Neural crest cell (in vitro differentiated cells): ENCODE data around the gene SCG2. TPM values are rescaled to one million over a fixed set of nuclear protein-coding genes. Genes with fewer than 3 reads are reported as not detected.
"Not testable (repeated sequence)": the region's sequence is repeated elsewhere in the genome, so short reads cannot be mapped to it uniquely, and the experiment has no call there.

ENCODE experiments used
- DNase-seq: peaks from one replicate; pipeline ENCODE4 v3.0.0; 2021; ENCODE audit warnings: low read depth, mixed read lengths, low spot score
- H3K27ac Mint-ChIP-seq: one replicate; pipeline ENCODE4 v1.8.0; 2021; ENCODE audit warnings: mild to moderate bottlenecking, mixed read lengths; ENCODE audit not compliant: unreplicated experiment
- H3K27me3 Mint-ChIP-seq: 2 replicates; pipeline ENCODE4 v1.8.0; 2021; ENCODE audit warnings: low read depth, mild to moderate bottlenecking, mixed read lengths
- H3K36me3 Mint-ChIP-seq: 2 replicates; pipeline ENCODE4 v1.8.0; 2021; ENCODE audit warnings: low read depth, mild to moderate bottlenecking, mixed read lengths
- H3K4me1 Mint-ChIP-seq: 2 replicates; pipeline ENCODE4 v1.8.0; 2021; ENCODE audit warnings: mixed read lengths
- H3K4me3 Mint-ChIP-seq: one replicate; pipeline ENCODE4 v1.8.0; 2021; ENCODE audit warnings: mild to moderate bottlenecking, mixed read lengths
- H3K9me3 Mint-ChIP-seq: 2 replicates; pipeline ENCODE4 v1.8.0; 2021; ENCODE audit warnings: mixed read lengths
- total RNA-seq: library from RNA; stranded (reverse); gene quantifications from 2 replicates; pipeline ENCODE4 v1.2.1, GENCODE V29; 2021
- TF ChIP-seq, protein P1 (sequence below): fragments of 200-600 bp; sonication (generic); conservative IDR thresholded peaks from 2 replicates; pipeline ENCODE4 v1.5.0; 2021; ENCODE audit warnings: antibody characterized with exemption, mild to moderate bottlenecking

The SCG2 gene
- total RNA-seq, 1 donor from 2014 or later, result 8.8 TPM

DNA sequence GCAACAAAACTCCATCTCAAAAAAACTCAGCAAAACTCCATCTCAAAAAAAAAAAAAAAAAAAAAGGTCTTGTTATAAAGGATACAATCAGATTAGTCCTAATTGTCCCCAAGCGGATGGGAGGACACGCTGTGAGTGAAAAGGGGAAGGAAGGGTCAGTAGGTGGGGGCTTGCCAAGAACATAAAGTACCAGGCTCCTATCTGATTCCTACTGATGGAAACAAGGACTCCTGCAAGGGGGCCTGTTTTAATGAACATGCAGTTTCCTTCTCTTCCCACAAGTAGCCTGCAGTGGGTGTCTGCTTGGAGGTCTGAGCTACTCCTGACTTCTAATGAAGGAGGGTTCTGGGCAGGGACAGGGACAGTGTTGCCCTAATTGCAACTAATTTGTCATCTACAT lies 7.9 kb downstream of the SCG2 start:
- peaks cover 4% of the 10 kb centered on the region for H3K9me3 Mint-ChIP-seq
- no peak overlapping the region for H3K4me3 Mint-ChIP-seq
- H3K4me1 Mint-ChIP-seq, result no peaks in the 10 kb centered on the region
- no peak for DNase-seq
- H3K27ac Mint-ChIP-seq, result no peak overlapping the region
- H3K36me3 Mint-ChIP-seq, result peaks cover 16% of the 10 kb centered on the region
- TF ChIP-seq, protein P1, sequence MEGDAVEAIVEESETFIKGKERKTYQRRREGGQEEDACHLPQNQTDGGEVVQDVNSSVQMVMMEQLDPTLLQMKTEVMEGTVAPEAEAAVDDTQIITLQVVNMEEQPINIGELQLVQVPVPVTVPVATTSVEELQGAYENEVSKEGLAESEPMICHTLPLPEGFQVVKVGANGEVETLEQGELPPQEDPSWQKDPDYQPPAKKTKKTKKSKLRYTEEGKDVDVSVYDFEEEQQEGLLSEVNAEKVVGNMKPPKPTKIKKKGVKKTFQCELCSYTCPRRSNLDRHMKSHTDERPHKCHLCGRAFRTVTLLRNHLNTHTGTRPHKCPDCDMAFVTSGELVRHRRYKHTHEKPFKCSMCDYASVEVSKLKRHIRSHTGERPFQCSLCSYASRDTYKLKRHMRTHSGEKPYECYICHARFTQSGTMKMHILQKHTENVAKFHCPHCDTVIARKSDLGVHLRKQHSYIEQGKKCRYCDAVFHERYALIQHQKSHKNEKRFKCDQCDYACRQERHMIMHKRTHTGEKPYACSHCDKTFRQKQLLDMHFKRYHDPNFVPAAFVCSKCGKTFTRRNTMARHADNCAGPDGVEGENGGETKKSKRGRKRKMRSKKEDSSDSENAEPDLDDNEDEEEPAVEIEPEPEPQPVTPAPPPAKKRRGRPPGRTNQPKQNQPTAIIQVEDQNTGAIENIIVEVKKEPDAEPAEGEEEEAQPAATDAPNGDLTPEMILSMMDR, result no peak
- H3K27me3 Mint-ChIP-seq, result no peaks in the 10 kb centered on the region

DNA sequence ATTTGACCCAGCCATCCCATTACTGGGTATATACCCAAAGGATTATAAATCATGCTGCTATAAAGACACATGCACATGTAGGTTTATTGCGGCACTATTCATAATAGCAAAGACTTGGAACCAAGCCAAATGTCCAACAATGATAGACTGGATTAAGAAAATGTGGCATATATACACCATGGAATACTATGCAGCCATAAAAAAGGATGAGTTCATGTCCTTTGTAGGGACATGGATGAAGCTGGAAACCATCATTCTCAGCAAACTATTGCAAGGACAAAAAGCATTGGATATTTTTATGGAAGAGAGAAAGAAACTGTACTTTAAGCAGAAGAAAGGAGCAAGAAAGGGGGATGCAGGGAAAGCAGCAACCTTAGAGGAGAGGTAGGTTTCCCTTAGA lies 9.5 kb downstream of the SCG2 start:
- H3K27ac Mint-ChIP-seq, H3K9me3 Mint-ChIP-seq, H3K27me3 Mint-ChIP-seq, H3K36me3 Mint-ChIP-seq, H3K4me1 Mint-ChIP-seq, DNase-seq, H3K4me3 Mint-ChIP-seq: not testable (repeated sequence)

DNA sequence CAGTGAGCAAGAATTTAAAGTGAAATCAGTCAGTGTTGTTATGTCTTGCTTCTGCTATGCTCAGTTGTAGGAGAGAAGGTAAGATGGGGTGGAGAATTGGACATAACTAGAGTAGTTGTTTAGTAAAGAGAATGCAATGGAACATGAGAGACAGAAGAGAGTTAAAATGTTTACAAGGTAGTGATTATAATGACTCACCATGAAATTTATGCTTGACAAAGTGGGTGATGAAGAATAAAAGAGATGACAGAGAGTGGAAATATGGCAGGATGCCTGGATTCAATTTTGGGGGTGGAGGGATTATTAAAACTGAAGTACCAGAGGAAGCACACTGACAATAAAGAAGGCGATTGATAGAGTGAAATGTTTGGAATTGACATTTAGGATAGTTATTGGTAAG lies 10.6 kb downstream of the SCG2 start:
- Mint-ChIP-seq H3K4me1 (peaks cover 19% of the 10 kb centered on the region), H3K4me3 (no peak overlapping the region), H3K36me3 (peaks cover 5% of the 10 kb centered on the region), H3K27ac (no peak overlapping the region), H3K9me3 (peaks cover 4% of the 10 kb centered on the region), H3K27me3 (no peaks in the 10 kb centered on the region)
- TF ChIP-seq, protein P1, result no peak
- DNase-seq, result no peak

DNA sequence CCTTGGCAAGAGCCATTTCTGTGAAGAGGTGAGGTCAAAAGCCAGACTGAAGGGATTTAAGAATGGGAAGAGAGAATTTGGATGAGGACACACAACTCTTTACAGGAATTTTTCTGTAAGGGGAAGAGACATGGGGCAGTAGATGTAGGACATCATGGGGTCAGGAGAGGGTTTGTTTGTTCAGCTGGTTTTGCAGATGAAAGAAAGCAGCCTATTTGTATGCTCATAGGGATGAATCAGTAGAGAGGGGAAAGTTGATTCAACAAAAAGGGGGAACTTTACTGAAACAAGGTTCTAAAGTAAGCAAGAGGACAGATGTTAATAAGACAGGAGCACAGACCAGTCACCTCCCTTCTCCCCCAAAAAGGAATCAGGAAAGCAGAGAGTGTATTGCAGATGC lies 11.2 kb downstream of the SCG2 start:
- Mint-ChIP-seq H3K27ac (no peak overlapping the region), H3K36me3 (peaks cover 5% of the 10 kb centered on the region)

DNA sequence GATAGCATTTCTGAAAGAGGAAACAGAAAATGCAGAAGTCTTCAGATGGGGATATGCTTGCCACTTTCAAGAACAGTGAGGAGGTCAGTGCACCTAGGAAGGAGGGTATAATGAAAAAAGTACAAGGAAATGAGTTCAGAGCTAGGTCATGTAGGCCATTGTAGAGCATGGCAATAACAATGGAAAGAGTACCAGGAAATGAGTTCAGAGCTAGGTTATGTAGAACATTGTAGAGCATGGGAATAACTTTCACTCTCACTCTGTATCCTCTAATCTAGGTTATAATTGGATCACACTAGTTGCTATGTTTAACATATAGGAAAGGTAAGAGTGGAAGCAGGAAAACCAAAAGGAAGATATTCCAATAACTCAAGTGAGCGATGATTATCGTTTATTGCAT lies 12.3 kb downstream of the SCG2 start:
- peaks cover 3% of the 10 kb centered on the region for H3K36me3 Mint-ChIP-seq
- TF ChIP-seq, protein P1, result no peak
- H3K27ac Mint-ChIP-seq, result no peak overlapping the region
- peaks cover 32% of the 10 kb centered on the region for H3K4me1 Mint-ChIP-seq
- H3K27me3 Mint-ChIP-seq, result no peaks in the 10 kb centered on the region
- peaks cover 4% of the 10 kb centered on the region for H3K9me3 Mint-ChIP-seq
- H3K4me3 Mint-ChIP-seq, result no peak overlapping the region
- no peak for DNase-seq

More for the DNA sequence above, 11.2 kb downstream of the SCG2 start:
- TF ChIP-seq, protein P1, result no peak
- Mint-ChIP-seq H3K27me3 (no peaks in the 10 kb centered on the region), H3K9me3 (peaks cover 4% of the 10 kb centered on the region), H3K4me3 (no peak overlapping the region), H3K4me1 (peaks cover 25% of the 10 kb centered on the region)
- no peak for DNase-seq

DNA sequence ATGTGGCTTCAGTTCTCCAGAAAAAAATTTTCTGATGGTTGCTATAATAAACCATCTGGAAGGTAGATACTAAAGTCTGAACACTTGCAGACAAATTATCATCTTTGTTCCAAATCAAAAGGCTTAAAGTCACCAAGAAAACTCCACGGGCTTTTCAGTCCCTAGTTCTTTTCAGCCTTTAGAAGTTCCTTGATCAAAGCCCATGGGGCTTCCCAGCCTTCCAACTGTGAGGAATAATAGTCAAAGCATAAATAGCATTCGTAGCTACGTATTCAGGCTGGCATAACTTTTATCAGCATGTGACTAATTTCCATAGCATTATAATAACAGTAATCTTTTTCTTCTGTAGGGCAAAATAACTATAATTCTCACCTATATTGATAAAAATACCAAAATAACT lies 13.9 kb downstream of the SCG2 start:
- no peaks in the 10 kb centered on the region for H3K27me3 Mint-ChIP-seq
- TF ChIP-seq, protein P1, result no peak
- no peak for DNase-seq
- H3K27ac Mint-ChIP-seq, result no peak overlapping the region
- peaks cover 3% of the 10 kb centered on the region for H3K36me3 Mint-ChIP-seq
- peaks cover 4% of the 10 kb centered on the region for H3K9me3 Mint-ChIP-seq
- peaks cover 32% of the 10 kb centered on the region for H3K4me1 Mint-ChIP-seq
- no peak overlapping the region for H3K4me3 Mint-ChIP-seq
